ENCODE data around the gene C20orf204.

Gene C20orf204

DNA sequence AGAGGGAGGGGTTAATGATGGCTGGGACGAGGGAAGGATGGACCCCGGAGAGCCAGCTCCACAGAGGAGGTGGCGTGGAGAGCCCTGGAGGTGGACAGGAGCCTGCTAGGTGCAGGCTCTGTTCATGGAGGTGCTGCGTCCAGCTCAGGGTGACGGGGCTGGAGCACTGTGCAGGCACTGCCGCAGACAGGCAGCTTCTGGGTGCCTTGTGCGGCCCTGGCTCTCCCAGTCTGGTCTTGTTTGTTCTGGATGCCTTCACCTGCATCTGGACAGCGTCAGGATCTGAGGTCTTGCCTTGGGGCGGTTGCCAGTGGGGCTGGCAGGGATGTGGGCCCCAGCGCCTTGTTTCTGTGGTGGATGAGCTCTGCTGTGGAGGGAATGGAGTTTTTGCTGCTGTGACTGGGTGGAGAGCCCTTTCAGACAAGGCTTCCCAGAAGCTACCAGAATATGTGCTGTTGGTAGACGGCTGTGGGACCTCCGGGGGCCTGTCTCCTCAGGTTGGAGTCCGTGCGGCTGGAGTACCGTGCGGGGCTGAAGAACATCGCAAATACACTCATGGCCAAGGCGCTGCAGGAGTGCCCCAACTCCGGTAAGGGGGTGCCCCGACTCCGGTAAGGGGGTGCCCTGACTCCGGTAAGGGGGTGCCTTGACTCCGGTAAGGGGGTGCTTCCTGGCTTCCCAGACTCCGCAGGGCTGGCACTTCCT lies 7.8 kb upstream of the C20orf204 start:
- no peak for DNase-seq

- no peak for DNase-seq
Observed at GRCh38 chr20:64029293-64030117, 6.5 kb upstream of the C20orf204 start.

DNA sequence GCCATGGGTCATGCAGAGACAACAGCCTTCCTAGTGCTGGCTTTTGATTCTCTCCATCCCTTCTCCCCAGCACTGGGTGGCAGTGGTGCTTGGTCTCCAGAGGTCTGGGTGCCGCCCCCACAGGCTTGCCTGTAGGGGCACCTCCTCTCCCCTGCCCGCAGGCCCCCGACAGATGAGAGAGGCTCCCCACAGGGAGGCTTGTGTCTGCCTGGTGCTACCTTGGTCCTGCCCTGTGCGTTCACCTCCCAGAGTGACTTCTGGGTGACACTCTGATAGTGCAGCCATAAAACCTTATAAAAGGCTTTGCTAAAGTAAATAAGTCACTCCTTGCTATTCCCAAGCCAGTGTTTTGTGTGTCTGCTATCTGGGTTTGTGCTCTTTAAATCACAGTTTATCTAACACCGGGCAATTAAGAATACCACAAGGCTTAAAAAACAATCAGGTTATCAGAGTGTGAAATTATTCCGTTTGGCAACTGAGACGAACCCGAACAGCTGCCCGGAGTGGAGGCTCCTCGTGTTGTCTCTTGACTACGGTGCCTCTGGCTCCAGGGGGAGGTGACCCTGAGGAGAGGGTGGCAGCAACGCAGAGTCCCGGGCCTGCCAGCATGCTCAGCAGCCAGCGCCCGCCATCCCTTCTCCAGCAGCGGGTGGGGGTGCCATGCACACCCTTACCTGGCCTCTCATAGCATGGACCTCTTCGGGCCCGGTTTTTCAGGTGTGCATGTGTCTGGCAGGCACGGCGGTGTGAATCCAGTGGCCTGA lies 5.4 kb upstream of the C20orf204 start:
- DNase-seq, result no peak

DNA sequence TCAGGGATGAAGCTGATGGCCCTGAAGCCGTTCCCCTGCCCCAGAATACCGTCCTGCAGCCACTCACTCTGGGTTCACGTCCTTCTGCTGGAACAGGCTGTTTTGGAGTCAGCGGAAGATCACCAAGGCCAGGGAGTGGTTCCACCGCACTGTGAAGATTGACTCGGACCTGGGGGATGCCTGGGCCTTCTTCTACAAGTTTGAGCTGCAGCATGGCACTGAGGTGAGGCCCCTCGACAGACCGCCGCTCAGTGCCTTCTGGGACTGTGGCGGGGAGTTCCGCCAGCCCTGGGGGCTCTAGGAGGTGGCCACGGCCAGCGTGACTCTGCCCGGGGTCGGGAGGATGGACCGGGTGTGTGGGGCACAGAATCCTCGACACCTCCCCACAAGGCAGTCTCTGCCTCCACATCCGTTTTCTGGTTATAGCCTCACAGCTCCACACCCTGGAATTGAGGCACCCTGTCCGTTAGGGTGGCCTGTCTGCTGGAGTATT lies 4.1 kb upstream of the C20orf204 start:
- no peak for DNase-seq

DNA sequence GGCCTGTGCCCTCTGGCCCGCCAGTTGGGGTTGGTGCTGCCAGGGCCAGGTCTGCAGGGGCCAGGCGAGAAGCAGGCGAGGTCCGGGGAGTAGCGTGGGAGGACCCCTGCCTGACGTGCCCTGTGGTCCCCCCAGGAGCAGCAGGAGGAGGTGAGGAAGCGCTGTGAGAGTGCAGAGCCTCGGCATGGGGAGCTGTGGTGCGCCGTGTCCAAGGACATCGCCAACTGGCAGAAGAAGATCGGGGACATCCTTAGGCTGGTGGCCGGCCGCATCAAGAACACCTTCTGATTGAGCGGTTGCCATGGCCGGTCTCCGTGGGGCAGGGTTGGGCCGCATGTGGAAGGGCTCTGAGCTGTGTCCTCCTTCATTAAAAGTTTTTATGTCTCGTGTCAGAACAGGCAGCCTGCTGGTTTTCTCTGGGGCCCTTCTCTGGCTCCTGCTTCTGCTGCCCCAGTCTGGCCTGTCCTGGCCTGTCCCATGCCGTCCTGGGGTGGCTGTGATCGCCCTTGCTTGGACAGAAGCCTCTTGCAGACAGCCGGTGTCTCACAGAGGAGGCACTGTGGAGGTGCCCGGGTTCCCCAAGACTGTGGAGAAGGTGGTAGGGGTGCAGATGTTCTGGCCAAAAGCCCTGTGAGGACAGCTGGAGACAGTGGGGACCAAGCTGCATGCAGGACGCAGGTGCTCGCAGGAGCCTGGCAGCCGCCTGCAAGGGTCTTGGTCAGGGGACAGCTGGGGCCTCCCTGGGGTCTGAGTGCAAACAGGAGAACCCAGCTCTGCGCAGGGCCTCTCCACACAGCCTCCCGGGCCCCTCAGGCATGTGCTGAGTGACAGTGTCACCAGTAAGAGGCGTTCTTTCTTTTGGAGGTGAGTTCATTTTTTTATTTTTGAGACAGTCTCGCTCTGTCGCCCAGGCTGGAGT lies 3.0 kb upstream of the C20orf204 start:
- DNase-seq, result no peak

DNA sequence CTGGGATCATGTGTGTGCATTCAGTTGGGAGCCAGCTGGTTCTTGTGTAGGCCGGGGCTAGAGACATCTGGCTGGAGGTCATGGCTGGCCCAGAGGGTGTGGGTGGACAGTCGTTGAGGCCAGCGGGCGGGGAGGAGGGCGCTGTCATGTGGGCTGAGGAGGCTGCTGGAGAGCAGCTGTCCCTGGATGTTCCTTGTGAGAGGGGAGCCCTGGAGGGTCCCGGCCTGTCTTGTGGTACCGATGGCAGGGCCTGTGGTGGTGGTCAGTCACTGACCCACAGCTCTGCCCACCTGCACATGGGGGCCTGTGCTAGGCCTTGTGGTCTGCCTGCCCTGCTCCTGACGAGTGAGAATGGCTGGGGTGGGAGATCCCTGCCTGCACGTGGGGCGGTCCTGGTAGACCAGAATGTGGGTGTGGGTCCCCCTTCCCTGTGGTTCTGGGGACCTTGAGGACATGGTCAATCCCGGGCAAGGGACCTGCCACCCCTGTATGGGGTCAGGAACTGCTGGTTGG lies 1.9 kb upstream of the C20orf204 start:
- no peak for DNase-seq

GRCh38 chr20:64035066-64035932 lies 683 bp upstream of the C20orf204 start:
- no peak for DNase-seq

- DNase-seq, result no peak
Observed at GRCh38 chr20:64036346-64037198, 590 bp downstream of the C20orf204 start.

- no peak for DNase-seq
Observed at GRCh38 chr20:64037199-64037497, 1.2 kb downstream of the C20orf204 start.

DNA sequence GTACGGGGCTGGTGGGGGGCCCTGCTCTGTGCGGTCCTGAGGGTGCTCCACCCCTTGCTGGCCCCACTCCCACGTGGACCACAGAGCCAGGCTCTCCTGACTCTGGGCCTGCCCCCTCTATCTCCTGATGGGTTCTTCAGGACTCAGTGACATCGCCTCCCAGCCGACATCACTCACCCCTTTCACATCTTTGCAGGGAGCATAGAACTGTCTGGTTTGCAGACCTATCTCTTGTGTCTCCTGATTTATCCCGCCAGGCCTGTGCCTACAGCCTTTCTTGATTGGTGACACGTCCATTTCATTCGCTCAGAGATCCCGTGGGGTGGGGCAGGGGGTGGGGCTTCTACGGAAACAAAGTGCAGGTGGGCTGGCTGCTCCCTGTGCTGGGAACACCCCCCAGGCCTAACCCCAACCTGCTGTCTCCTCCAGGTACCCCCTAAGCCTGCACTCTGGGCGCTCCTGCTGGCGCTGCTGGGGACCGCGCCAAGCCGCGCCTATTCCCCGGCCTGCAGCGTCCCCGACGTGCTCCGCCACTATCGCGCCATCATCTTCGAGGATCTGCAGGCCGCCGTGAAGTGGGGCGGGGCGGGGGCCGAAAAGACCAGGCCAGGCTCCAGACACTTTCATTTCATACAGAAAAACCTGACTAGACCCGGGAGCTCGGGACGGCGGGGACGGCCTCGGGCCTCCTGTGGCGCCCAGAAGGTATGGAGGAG lies 1.7 kb downstream of the C20orf204 start:
- no peak for DNase-seq

DNA sequence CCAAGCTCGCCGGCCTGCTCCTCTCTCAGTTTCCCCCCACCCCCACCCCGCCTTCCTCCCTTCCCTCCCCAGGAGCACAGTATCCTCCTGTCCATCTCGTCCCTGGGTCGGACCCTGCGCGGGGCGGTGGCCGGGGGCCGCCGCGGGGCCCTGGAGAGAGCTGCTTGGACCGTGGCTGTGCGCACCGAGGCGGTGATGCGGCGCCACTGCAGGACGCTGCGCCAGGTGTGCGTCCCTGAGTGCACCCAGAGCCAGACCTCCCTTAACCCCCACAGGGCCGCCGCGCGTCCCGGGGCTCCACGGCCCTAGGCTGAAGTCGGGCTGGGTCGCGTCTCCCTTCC lies 2.2 kb downstream of the C20orf204 start:
- DNase-seq, result no peak

DNA sequence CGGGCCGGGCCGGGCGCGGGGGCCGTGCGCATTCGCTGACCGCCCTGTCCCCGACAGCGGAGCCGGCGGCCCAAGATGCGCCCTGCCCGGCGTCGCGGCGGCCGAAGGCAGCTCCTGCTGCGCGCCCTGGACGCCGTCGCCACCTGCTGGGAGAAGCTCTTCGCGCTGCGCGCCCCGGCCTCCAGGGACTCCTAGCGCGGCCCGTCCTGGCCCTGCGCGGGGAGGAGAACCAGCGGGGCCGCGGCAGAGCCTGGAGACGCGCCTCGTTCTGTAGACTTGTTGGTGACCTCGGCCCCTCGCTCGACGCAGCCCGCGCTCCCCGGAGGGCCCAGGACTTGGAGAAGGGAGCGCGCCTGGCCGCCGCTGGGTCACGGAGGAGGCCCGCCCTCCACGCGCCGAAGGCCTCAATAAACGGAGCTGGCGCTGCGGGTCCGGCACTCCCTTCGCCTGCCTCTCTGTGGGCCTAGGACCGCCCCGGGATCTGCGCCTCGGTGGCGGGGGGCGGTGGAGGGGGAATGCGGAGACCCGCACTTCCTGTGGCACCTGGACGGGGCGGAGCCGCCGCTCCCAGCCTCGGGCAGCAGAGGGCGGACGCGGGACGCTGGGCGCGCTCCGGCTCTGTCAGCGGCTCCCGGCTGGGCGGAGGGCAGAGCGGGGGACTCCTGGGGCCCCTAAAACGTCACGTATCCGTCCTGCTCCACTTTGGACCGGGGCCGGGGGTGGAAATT lies 2.7 kb downstream of the C20orf204 start:
- DNase-seq, result peak; percentile 53

- DNase-seq, result no peak
Observed at GRCh38 chr20:64039293-64040160, 3.5 kb downstream of the C20orf204 start.

DNA sequence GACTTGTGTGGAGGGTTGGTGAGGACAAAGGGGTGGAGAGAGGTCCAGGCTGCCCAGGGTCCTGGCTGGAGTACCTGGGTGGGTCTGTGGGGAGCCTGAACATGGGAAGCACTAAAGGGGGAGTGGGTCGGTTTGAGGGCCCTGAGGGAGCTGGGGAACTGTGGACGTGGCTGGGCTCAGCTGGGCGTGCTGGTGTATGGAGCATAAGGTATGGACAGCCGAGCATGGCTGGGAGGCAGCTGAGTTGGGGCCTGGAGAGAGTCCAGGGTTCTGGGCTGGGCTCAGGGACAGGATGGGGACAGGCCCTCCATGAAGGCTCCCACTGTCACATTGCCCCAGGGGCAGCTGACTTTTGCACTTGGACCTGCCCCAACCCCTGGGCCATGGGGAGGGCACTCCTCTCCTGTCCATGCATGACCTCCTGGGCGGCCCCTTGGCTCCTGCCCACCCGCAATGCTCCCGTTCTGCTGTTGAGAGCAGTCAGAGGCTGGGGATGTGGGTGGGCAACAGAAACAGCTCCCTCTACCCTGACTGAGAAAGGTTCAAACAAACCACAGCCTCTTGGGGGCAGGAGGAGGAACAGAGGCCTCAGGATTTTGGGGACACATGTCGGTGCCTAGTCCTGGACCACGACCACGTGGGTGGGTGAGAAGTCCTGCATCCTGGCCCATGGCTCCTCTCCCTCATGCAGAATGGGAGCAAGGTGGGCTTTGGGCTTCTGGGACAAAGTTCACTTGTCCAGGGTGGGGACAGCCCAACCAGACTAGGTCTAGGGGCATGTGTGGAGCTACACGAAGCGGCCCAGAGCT lies 4.5 kb downstream of the C20orf204 start:
- no peak for DNase-seq

- peak; percentile 53 for DNase-seq
Observed at GRCh38 chr20:64041040-64041780, 5.2 kb downstream of the C20orf204 start.

GRCh38 chr20:64041781-64042053 lies 5.7 kb downstream of the C20orf204 start:
- no peak for DNase-seq

Data from GF-D8 (cell line).